Activated CD8-positive, alpha-beta T cell treated with anti-CD3 and anti-CD28 coated beads for 36 hours (primary cell): Measurements from ENCODE around the gene NUDT8. TPM values are rescaled to one million over a fixed set of nuclear protein-coding genes. Genes with fewer than 3 reads are reported as not detected.

Experiments
- ATAC-seq: fragments of 200-7000 bp; cut with Tn5 transposase; one replicate; pipeline ENCODE4 v1.10.0; 2021; ENCODE audit warnings: mild to moderate bottlenecking, moderate library complexity
- CTCF ChIA-PET: fragments of 350-600 bp; sonication (Branson Sonifier 250); formaldehyde crosslinking; loops from one replicate; lab custom pipeline; 2021; ENCODE audit warnings: antibody characterized with exemption; lab: Charles Lee
- POLR2A ChIA-PET: fragments of 350-600 bp; sonication (Branson Sonifier 250); formaldehyde crosslinking; loops from one replicate; lab custom pipeline; 2021; ENCODE audit warnings: antibody characterized with exemption; lab: Charles Lee
- DNase-seq: peaks from one replicate; pipeline ENCODE4 v3.0.0-alpha.2; 2020
- H3K27ac Mint-ChIP-seq: one replicate; pipeline ENCODE4 v1.8.0; 2021; ENCODE audit warnings: mild to moderate bottlenecking, mixed read lengths
- H3K27me3 Mint-ChIP-seq: one replicate; pipeline ENCODE4 v1.8.0; 2021; ENCODE audit warnings: mixed read lengths
- H3K36me3 Mint-ChIP-seq: one replicate; pipeline ENCODE4 v1.8.0; 2021; ENCODE audit warnings: low read depth, mixed read lengths
- H3K4me1 Mint-ChIP-seq: one replicate; pipeline ENCODE4 v1.8.0; 2021; ENCODE audit warnings: low read depth, mixed read lengths
- H3K4me3 Mint-ChIP-seq: one replicate; pipeline ENCODE4 v1.8.0; 2021; ENCODE audit warnings: mild to moderate bottlenecking, moderate library complexity, mixed read lengths
- H3K9me3 Mint-ChIP-seq: one replicate; pipeline ENCODE4 v1.8.0; 2021; ENCODE audit warnings: mixed read lengths
- CTCF ChIP-seq: fragments of 200-600 bp; IDR thresholded peaks from one replicate; pipeline ENCODE4 v1.8.0; 2022; ENCODE audit warnings: antibody characterized with exemption, mild to moderate bottlenecking
- intact Hi-C: fragments of 100-400 bp; cut with micrococcal nuclease; formaldehyde crosslinking; loops from one replicate; pipeline ENCODE4 v1.10.0; 2022
- total RNA-seq, 2 experiments: library from RNA; stranded (reverse); gene quantifications; one replicate each; pipeline ENCODE4 v1.2.3, GENCODE V29; 2021

Gene NUDT8
- total RNA-seq, 2 experiments from 2014 or later: 35.5 to 39.5 TPM

- TF ChIP-seq CTCF: no peak
- no peak for ATAC-seq
- CTCF ChIA-PET: interaction anchor here (0.8 to 6.2 kb wide), 5 partner anchors 12 to 44 kb away, joined by 3 to 89 read pairs (median 4); partner anchors contain the start of genes GSTP1 and NUDT8
- no peaks in the 10 kb centered on the region for H3K9me3 Mint-ChIP-seq
- peak overlapping the region; percentile 77 for H3K4me3 Mint-ChIP-seq
- DNase-seq: no peak
- peaks cover 9% of the 10 kb centered on the region for H3K36me3 Mint-ChIP-seq
- POLR2A ChIA-PET: interaction anchor here (0.5 to 4.3 kb wide), 5 partner anchors 10 to 396 kb away, joined by 3 to 48 read pairs (median 3); partner anchors contain the start of gene NUDT8
- no peaks in the 10 kb centered on the region for H3K27me3 Mint-ChIP-seq
- H3K27ac Mint-ChIP-seq: peak overlapping the region; percentile 99
- intact Hi-C loops: no loop called here
- H3K4me1 Mint-ChIP-seq: peaks cover 26% of the 10 kb centered on the region
Observed at GRCh38 chr11:67616431-67617242, 13.1 kb downstream of the NUDT8 start.

- intact Hi-C loops: no loop called here
- no peak for ATAC-seq
- H3K27me3 Mint-ChIP-seq: no peaks in the 10 kb centered on the region
Observed at GRCh38 chr11:67615728-67616430, 13.9 kb downstream of the NUDT8 start.

GRCh38 chr11:67614730-67615714 lies 14.7 kb downstream of the NUDT8 start:
- ChIA-PET CTCF (interaction anchor here (0.6 to 6.2 kb wide), 15 partner anchors 9 to 268 kb away, joined by 3 to 89 read pairs (median 4); partner anchors contain the start of genes CLCF1, GSTP1 and NUDT8), POLR2A (interaction anchor here (0.7 to 4.3 kb wide), 6 partner anchors 9 to 147 kb away, joined by 3 to 48 read pairs (median 4); partner anchors contain the start of gene NUDT8)
- H3K27ac Mint-ChIP-seq: peak overlapping the region; percentile 99
- ATAC-seq (peak; percentile 61), DNase-seq (peak; percentile 85)
- intact Hi-C loops: no loop called here
- peaks cover 26% of the 10 kb centered on the region for H3K4me1 Mint-ChIP-seq
- no peaks in the 10 kb centered on the region for H3K27me3 Mint-ChIP-seq
- peak; percentile 74 for TF ChIP-seq CTCF
- peak overlapping the region; percentile 77 for H3K4me3 Mint-ChIP-seq
- peaks cover 14% of the 10 kb centered on the region for H3K36me3 Mint-ChIP-seq
- H3K9me3 Mint-ChIP-seq: no peaks in the 10 kb centered on the region

More at GRCh38 chr11:67615728-67616430, 13.9 kb downstream of the NUDT8 start:
- Mint-ChIP-seq H3K9me3 (no peaks in the 10 kb centered on the region), H3K4me3 (peak overlapping the region; percentile 77), H3K36me3 (peaks cover 11% of the 10 kb centered on the region), H3K4me1 (peaks cover 26% of the 10 kb centered on the region), H3K27ac (peak overlapping the region; percentile 99)
- no peak for DNase-seq
- peak; percentile 30 for TF ChIP-seq CTCF
- CTCF ChIA-PET: interaction anchor here (0.8 to 6.2 kb wide), 4 partner anchors 13 to 32 kb away, joined by 3 to 89 read pairs (median 4); partner anchors contain the start of genes GSTP1 and NUDT8
- POLR2A ChIA-PET: interaction anchor here (0.5 to 4.3 kb wide), 3 partner anchors 13 to 395 kb away, joined by 3 to 48 read pairs (median 3); partner anchors contain the start of gene NUDT8

- POLR2A ChIA-PET: interaction anchor here (0.7 to 4.3 kb wide), 8 partner anchors 9 to 146 kb away, joined by 3 to 48 read pairs (median 4); partner anchors contain the start of genes GSTP1 and NUDT8
- H3K4me3 Mint-ChIP-seq: peak overlapping the region; percentile 77
- DNase-seq (peak; percentile 93), ATAC-seq (peak; percentile 82)
- H3K9me3 Mint-ChIP-seq: no peaks in the 10 kb centered on the region
- H3K27ac Mint-ChIP-seq: peak overlapping the region; percentile 99
- CTCF ChIA-PET: interaction anchor here (0.5 to 6.2 kb wide), 15 partner anchors 9 to 267 kb away, joined by 3 to 89 read pairs (median 4); partner anchors contain the start of genes ACY3, CLCF1, GSTP1 and NUDT8
- H3K27me3 Mint-ChIP-seq: no peaks in the 10 kb centered on the region
- intact Hi-C loops: no loop called here
- TF ChIP-seq CTCF: peak; percentile 61
- H3K4me1 Mint-ChIP-seq: peaks cover 26% of the 10 kb centered on the region
- H3K36me3 Mint-ChIP-seq: peaks cover 17% of the 10 kb centered on the region
Observed at GRCh38 chr11:67613960-67614715, 15.6 kb downstream of the NUDT8 start.
